ENCODE measurements around the gene PAPSS1. TPM values are rescaled to one million over a fixed set of nuclear protein-coding genes. Genes with fewer than 3 reads are reported as not detected.

PAPSS1 gene
- total and polyA plus RNA-seq, 2 donors from 2014 or later, result 28.1 to 47.7 TPM

GRCh38 chr4:107719207-107719921 is 670 bp downstream of the PAPSS1 start:
- FAIRE-seq (no peak), DNase-seq (peak in 1 of 5 donors; percentile 79)
- H3K27me3 ChIP-seq (ENCODE audit: control insufficient read depth, insufficient read depth, low read length), result no peaks in the 10 kb centered on the region
- peak overlapping the region; percentile 48 to 61 for H3K27ac ChIP-seq (ENCODE audit: low read depth in 2 of 2, low read length in 2 of 2)
- H3K9me3 ChIP-seq (ENCODE audit: control insufficient read depth in 2 of 3, insufficient read depth in 1 of 3, low read length in 3 of 3), result no peaks in the 10 kb centered on the region
- no peak for TF ChIP-seq CTCF (IDR thresholded peaks at IDR 0.05; ENCODE audit: borderline replicate concordance, extremely low read depth, insufficient read depth)
- peak overlapping the region; percentile 62 to 70 (median 70) for H3K9ac ChIP-seq (ENCODE audit: low read length in 3 of 3)
- intact Hi-C loops (cut with DNase I), result no loop called here
- H3K36me3 ChIP-seq (ENCODE audit: control insufficient read depth in 2 of 3, insufficient read depth in 3 of 3, low read length in 3 of 3), result no peaks in the 10 kb centered on the region
- H3K4me3 ChIP-seq (ENCODE audit: low read length in 3 of 3), result peak overlapping the region; percentile 66 to 85 (median 74)
- H3K4me1 ChIP-seq (ENCODE audit: control insufficient read depth in 2 of 3, insufficient read depth in 2 of 3, low read depth in 1 of 3, low read length in 3 of 3), result peaks cover 3 to 11% (median 5%) of the 10 kb centered on the region in 3 donors

GRCh38 chr4:107718351-107718965 is 1.6 kb downstream of the PAPSS1 start:
- Histone ChIP-seq H3K36me3 (ENCODE audit: control insufficient read depth in 2 of 3, insufficient read depth in 3 of 3, low read length in 3 of 3) (no peaks in the 10 kb centered on the region), H3K27ac (ENCODE audit: low read depth in 2 of 2, low read length in 2 of 2) (no peak overlapping the region), H3K27me3 (ENCODE audit: control insufficient read depth, insufficient read depth, low read length) (no peaks in the 10 kb centered on the region), H3K4me3 (ENCODE audit: low read length in 3 of 3) (peak overlapping the region in 2 of 3 donors; percentile 66 to 85), H3K9me3 (ENCODE audit: control insufficient read depth in 2 of 3, insufficient read depth in 1 of 3, low read length in 3 of 3) (no peaks in the 10 kb centered on the region), H3K9ac (ENCODE audit: low read length in 3 of 3) (no peak overlapping the region), H3K4me1 (ENCODE audit: control insufficient read depth in 2 of 3, insufficient read depth in 2 of 3, low read depth in 1 of 3, low read length in 3 of 3) (peaks cover 3 to 11% (median 5%) of the 10 kb centered on the region in 3 donors)
- intact Hi-C loops (cut with DNase I), result no loop called here
- FAIRE-seq (no peak), DNase-seq (no peak)
- TF ChIP-seq CTCF (IDR thresholded peaks at IDR 0.05; ENCODE audit: borderline replicate concordance, extremely low read depth, insufficient read depth), result no peak

GRCh38 chr4:107714256-107714655 is 5.8 kb downstream of the PAPSS1 start:
- H3K4me3 ChIP-seq (ENCODE audit: low read length in 3 of 3), result no peak overlapping the region
- H3K9ac ChIP-seq (ENCODE audit: low read length in 3 of 3), result no peak overlapping the region
- H3K27ac ChIP-seq (ENCODE audit: low read depth in 2 of 2, low read length in 2 of 2), result no peak overlapping the region
- TF ChIP-seq CTCF (IDR thresholded peaks at IDR 0.05; ENCODE audit: borderline replicate concordance, extremely low read depth, insufficient read depth), result no peak
- no peak for FAIRE-seq
- no peak for DNase-seq
- intact Hi-C loops (cut with DNase I), result no loop called here
- no peaks in the 10 kb centered on the region for H3K36me3 ChIP-seq (ENCODE audit: control insufficient read depth in 2 of 3, insufficient read depth in 3 of 3, low read length in 3 of 3)
- H3K9me3 ChIP-seq (ENCODE audit: control insufficient read depth in 2 of 3, insufficient read depth in 1 of 3, low read length in 3 of 3), result no peaks in the 10 kb centered on the region
- no peaks in the 10 kb centered on the region for H3K27me3 ChIP-seq (ENCODE audit: control insufficient read depth, insufficient read depth, low read length)
- peaks cover 3 to 9% (median 3%) of the 10 kb centered on the region in 3 donors for H3K4me1 ChIP-seq (ENCODE audit: control insufficient read depth in 2 of 3, insufficient read depth in 2 of 3, low read depth in 1 of 3, low read length in 3 of 3)

Measured in kidney (tissue), 14 donors.